ENCODE data around the gene FAM170B. TPM values are rescaled to one million over a fixed set of nuclear protein-coding genes. Genes with fewer than 3 reads are reported as not detected.

FAM170B gene
- total and polyA plus RNA-seq, 12 donors: not detected

- no peaks in the 10 kb centered on the region for H3K27me3 ChIP-seq
- no peak overlapping the region for H3K27ac ChIP-seq
- no peak overlapping the region for H3K4me3 ChIP-seq
- ATAC-seq (no peak), DNase-seq (no peak)
- WGBS, 2 donors: 64 to 80% methylated on average over 4 of the region's 4 CpGs
- intact Hi-C loops (cut with DNase I): no loop called here
- no peaks in the 10 kb centered on the region for H3K9me3 ChIP-seq
- TF ChIP-seq CTCF (IDR thresholded peaks at IDR 0.05): no peak
- H3K4me1 ChIP-seq: peaks cover 0 to 12% (median 0%) of the 10 kb centered on the region in 9 donors
- no peaks in the 10 kb centered on the region for H3K36me3 ChIP-seq
Observed at GRCh38 chr10:49128854-49129253, 5.0 kb downstream of the FAM170B start.

GRCh38 chr10:49123981-49124950, 9.6 kb downstream of the FAM170B start:
- no peak for TF ChIP-seq CTCF (IDR thresholded peaks at IDR 0.05)
- 88 to 90% methylated on average over 7 of the region's 7 CpGs for WGBS, 2 donors

GRCh38 chr10:49120911-49121310, 12.9 kb downstream of the FAM170B start:
- Histone ChIP-seq H3K36me3 (no peaks in the 10 kb centered on the region), H3K4me3 (no peak overlapping the region), H3K4me1 (peaks cover 0 to 9% (median 0%) of the 10 kb centered on the region in 9 donors), H3K27me3 (peaks cover 0 to under 1% (median 0%) of the 10 kb centered on the region in 7 donors), H3K9me3 (no peaks in the 10 kb centered on the region), H3K27ac (no peak overlapping the region)
- intact Hi-C loops (cut with DNase I): no loop called here
- 88 to 89% methylated on average over 3 of the region's 3 CpGs for WGBS, 2 donors
- DNase-seq: no peak
- no peak for TF ChIP-seq CTCF (IDR thresholded peaks at IDR 0.05)
- no peak for ATAC-seq

More at GRCh38 chr10:49123981-49124950, 9.6 kb downstream of the FAM170B start:
- intact Hi-C loops (cut with DNase I): no loop called here
- ATAC-seq (no peak), DNase-seq (no peak)
- no peak overlapping the region for H3K27ac ChIP-seq
- no peak overlapping the region for H3K4me3 ChIP-seq
- no peaks in the 10 kb centered on the region for H3K4me1 ChIP-seq
- no peaks in the 10 kb centered on the region for H3K9me3 ChIP-seq
- H3K27me3 ChIP-seq: no peaks in the 10 kb centered on the region
- H3K36me3 ChIP-seq: no peaks in the 10 kb centered on the region

GRCh38 chr10:49119746-49120145, 14.1 kb downstream of the FAM170B start:
- H3K27ac ChIP-seq: no peak overlapping the region
- peaks cover 0 to 14% (median 3%) of the 10 kb centered on the region in 9 donors for H3K4me1 ChIP-seq
- no peaks in the 10 kb centered on the region for H3K9me3 ChIP-seq
- intact Hi-C loops (cut with DNase I): loop anchor here in 4 of 10 donors (5.0 to 10.0 kb wide), 3 partner anchors 115 to 137 kb away; no protein-coding TSS in a partner anchor
- WGBS, 2 donors: 64 to 70% methylated on average over 3 of the region's 3 CpGs
- no peak overlapping the region for H3K4me3 ChIP-seq
- DNase-seq: no peak
- peaks cover 0 to 9% (median 0%) of the 10 kb centered on the region in 7 donors for H3K27me3 ChIP-seq
- no peak for TF ChIP-seq CTCF (IDR thresholded peaks at IDR 0.05)
- no peak for ATAC-seq
- no peaks in the 10 kb centered on the region for H3K36me3 ChIP-seq

Measured in heart right ventricle (tissue), 16 donors.